Stimulated activated CD4-positive, alpha-beta T cell treated with anti-CD3 and anti-CD28 coated beads, Interleukin-1b, Interleukin-23, amount 100 ng/mL, for 4 hours (primary cell): ENCODE measurements around the gene KLHL25.

Experiments
- DNase-seq, 2 donors: peaks; one replicate each; pipeline ENCODE4 v3.0.0-alpha.2; 2020; ENCODE audit warnings: low read depth in 2 of 2

Gene KLHL25

GRCh38 chr15:85748176-85748575, 46.5 kb downstream of the KLHL25 start:
- DNase-seq: no peak

GRCh38 chr15:85746641-85747040, 48.1 kb downstream of the KLHL25 start:
- DNase-seq: no peak

GRCh38 chr15:85745525-85746150, 49.1 kb downstream of the KLHL25 start:
- DNase-seq: no peak

GRCh38 chr15:85745023-85745422, 49.7 kb downstream of the KLHL25 start:
- no peak for DNase-seq

GRCh38 chr15:85744579-85744978, 50.1 kb downstream of the KLHL25 start:
- no peak for DNase-seq

- DNase-seq: no peak
Observed at GRCh38 chr15:85743392-85744055, 51.2 kb downstream of the KLHL25 start.

- DNase-seq: no peak
Observed at GRCh38 chr15:85742186-85742821, 52.4 kb downstream of the KLHL25 start.

- DNase-seq: no peak
Observed at GRCh38 chr15:85741662-85742061, 53.1 kb downstream of the KLHL25 start.

- DNase-seq: no peak
Observed at GRCh38 chr15:85741021-85741421, 53.7 kb downstream of the KLHL25 start.

GRCh38 chr15:85737061-85737460, 57.7 kb downstream of the KLHL25 start:
- no peak for DNase-seq

- DNase-seq: no peak
Observed at GRCh38 chr15:85733416-85733815, 61.3 kb downstream of the KLHL25 start.

- peak in 1 of 2 donors; percentile 58 for DNase-seq
Observed at GRCh38 chr15:85730001-85730820, 64.5 kb downstream of the KLHL25 start.

GRCh38 chr15:85727068-85727467, 67.7 kb downstream of the KLHL25 start:
- no peak for DNase-seq

- no peak for DNase-seq
Observed at GRCh38 chr15:85726454-85726853, 68.3 kb downstream of the KLHL25 start.

GRCh38 chr15:85725564-85725963, 69.2 kb downstream of the KLHL25 start:
- no peak for DNase-seq

- DNase-seq: no peak
Observed at GRCh38 chr15:85725019-85725418, 69.7 kb downstream of the KLHL25 start.

- no peak for DNase-seq
Observed at GRCh38 chr15:85723960-85724945, 70.5 kb downstream of the KLHL25 start.

GRCh38 chr15:85722374-85723152, 72.2 kb downstream of the KLHL25 start:
- DNase-seq: no peak

GRCh38 chr15:85718981-85719380, 75.7 kb downstream of the KLHL25 start:
- no peak for DNase-seq

GRCh38 chr15:85718271-85718971, 76.3 kb downstream of the KLHL25 start:
- DNase-seq: no peak
